ENCODE data around the gene EMP2.

DNA sequence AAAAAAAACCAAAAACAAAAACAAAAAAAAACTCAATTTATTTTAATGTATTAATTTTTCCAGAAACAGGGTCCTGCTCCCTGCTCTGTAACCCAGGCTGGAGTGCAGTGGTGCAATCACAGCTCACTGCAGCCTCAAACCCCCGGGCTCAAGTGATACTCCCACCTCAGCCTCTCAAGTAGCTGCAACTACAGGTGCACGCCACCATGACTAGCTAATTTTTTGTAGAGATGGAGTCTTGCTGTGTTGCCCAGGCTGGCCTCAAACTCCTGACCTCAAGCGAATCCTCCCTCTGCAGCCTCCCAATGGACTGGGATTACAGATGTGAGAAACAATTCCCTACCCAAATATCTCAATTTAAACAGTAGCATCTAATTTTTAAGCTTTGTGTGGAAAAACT lies 25.2 kb upstream of the EMP2 start:
- TF ChIP-seq, protein P1, sequence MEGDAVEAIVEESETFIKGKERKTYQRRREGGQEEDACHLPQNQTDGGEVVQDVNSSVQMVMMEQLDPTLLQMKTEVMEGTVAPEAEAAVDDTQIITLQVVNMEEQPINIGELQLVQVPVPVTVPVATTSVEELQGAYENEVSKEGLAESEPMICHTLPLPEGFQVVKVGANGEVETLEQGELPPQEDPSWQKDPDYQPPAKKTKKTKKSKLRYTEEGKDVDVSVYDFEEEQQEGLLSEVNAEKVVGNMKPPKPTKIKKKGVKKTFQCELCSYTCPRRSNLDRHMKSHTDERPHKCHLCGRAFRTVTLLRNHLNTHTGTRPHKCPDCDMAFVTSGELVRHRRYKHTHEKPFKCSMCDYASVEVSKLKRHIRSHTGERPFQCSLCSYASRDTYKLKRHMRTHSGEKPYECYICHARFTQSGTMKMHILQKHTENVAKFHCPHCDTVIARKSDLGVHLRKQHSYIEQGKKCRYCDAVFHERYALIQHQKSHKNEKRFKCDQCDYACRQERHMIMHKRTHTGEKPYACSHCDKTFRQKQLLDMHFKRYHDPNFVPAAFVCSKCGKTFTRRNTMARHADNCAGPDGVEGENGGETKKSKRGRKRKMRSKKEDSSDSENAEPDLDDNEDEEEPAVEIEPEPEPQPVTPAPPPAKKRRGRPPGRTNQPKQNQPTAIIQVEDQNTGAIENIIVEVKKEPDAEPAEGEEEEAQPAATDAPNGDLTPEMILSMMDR (IDR thresholded peaks at IDR 0.05), result no peak
- TF ChIP-seq POLR2A (IDR thresholded peaks at IDR 0.05), result no peak

Data from vagina (tissue), 2 donors.